A673 (cell line): ENCODE data around the gene ZNF771.

Experiments
- EZH2 ChIP-seq: fragments of 200-600 bp; sonication (generic); IDR thresholded peaks from 2 replicates; pipeline ENCODE4 v1.6.1; 2017; ENCODE audit warnings: borderline replicate concordance, low read depth, mild to moderate bottlenecking, mixed read lengths, antibody characterized with exemption, low read length; ENCODE audit not compliant: poor library complexity, severe bottlenecking
- TF ChIP-seq, protein P1 (sequence below): fragments of 300-800, 200-600 bp; sonication (generic); conservative IDR thresholded peaks from 2 replicates; pipeline ENCODE4 v1.5.1; 2017; ENCODE audit warnings: low read depth, mild to moderate bottlenecking, antibody characterized with exemption, low read length, moderate library complexity, mixed read lengths

DNA sequence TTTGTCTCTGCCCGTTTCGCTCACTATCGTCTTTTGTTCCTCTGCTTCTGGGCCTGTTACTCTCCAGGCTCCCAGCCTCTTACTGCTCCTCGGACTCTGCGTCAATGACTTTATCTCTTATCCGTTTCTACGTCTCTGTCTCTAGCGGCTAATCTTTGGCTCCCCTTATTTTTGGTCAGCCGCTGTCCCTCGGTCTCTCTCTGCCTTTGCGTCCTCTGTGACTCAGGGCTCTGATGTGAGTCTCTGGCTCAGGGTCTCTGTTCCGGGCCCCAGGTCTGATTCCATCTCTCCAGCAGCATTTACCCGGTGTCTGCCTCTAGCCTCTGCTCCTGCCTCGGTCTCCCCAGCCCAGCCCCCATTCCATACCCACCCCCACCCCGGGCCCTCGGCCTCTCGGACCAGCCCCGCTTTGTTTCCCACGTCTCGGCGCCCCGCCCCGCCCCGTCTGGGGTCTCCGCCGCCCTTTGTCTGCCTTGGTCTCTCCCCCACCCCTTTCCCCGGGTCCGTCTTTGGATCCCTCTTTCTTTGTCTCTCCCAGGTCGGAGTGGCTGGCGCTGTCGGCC lies 12.7 kb upstream of the ZNF771 start:
- no peak for TF ChIP-seq EZH2
- TF ChIP-seq, protein P1, sequence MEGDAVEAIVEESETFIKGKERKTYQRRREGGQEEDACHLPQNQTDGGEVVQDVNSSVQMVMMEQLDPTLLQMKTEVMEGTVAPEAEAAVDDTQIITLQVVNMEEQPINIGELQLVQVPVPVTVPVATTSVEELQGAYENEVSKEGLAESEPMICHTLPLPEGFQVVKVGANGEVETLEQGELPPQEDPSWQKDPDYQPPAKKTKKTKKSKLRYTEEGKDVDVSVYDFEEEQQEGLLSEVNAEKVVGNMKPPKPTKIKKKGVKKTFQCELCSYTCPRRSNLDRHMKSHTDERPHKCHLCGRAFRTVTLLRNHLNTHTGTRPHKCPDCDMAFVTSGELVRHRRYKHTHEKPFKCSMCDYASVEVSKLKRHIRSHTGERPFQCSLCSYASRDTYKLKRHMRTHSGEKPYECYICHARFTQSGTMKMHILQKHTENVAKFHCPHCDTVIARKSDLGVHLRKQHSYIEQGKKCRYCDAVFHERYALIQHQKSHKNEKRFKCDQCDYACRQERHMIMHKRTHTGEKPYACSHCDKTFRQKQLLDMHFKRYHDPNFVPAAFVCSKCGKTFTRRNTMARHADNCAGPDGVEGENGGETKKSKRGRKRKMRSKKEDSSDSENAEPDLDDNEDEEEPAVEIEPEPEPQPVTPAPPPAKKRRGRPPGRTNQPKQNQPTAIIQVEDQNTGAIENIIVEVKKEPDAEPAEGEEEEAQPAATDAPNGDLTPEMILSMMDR, result no peak
